Astrocyte (in vitro differentiated cells and primary cell): ENCODE measurements around the gene E2F1.

Experiments used
- CTCF ChIP-seq: IDR thresholded peaks from 2 replicates; pipeline ENCODE4 v1.5.1; 2011; ENCODE audit warnings: low read depth, mild to moderate bottlenecking, inconsistent platforms, low read length, moderate library complexity; ENCODE audit not compliant: insufficient read depth
- EZH2 ChIP-seq: IDR thresholded peaks from 2 replicates; pipeline ENCODE4 v1.6.1; 2012; ENCODE audit warnings: mild to moderate bottlenecking, low read length, inconsistent platforms; ENCODE audit not compliant: insufficient read depth

- no peak for TF ChIP-seq CTCF
- no peak for TF ChIP-seq EZH2
Measured at GRCh38 chr20:33629533-33629932, 56.7 kb downstream of the E2F1 start.
